H9 (cell line): ENCODE measurements around the gene AKT3. TPM values are rescaled to one million over a fixed set of nuclear protein-coding genes. Genes with fewer than 3 reads are reported as not detected.

Experiments
- DNase-seq: peaks from one replicate; pipeline ENCODE4 v3.0.0-alpha.2; 2017
- H2AFZ ChIP-seq: one replicate; pipeline ENCODE4 v1.6.1; 2013; ENCODE audit warnings: mild to moderate bottlenecking, low read length, control low read depth, moderate library complexity
- H2AK5ac ChIP-seq: 2 replicates; pipeline ENCODE4 v1.6.1; 2013; ENCODE audit warnings: low read length, control low read depth, mixed read lengths; ENCODE audit not compliant: insufficient read length
- H2BK120ac ChIP-seq: one replicate; pipeline ENCODE4 v1.6.1; 2013; ENCODE audit warnings: low read depth, mild to moderate bottlenecking, low read length, control low read depth, inconsistent platforms; ENCODE audit not compliant: poor library complexity, severe bottlenecking
- H2BK12ac ChIP-seq: 2 replicates; pipeline ENCODE4 v1.6.1; 2013; ENCODE audit warnings: low read length, control low read depth, mixed read lengths, low read depth; ENCODE audit not compliant: insufficient read length
- H2BK15ac ChIP-seq: 2 replicates; pipeline ENCODE4 v1.6.1; 2013; ENCODE audit warnings: low read depth, low read length, control low read depth
- H2BK20ac ChIP-seq: one replicate; pipeline ENCODE4 v1.6.1; 2013; ENCODE audit warnings: low read depth, mild to moderate bottlenecking, low read length, control low read depth, inconsistent platforms; ENCODE audit not compliant: poor library complexity, severe bottlenecking
- H2BK5ac ChIP-seq: 2 replicates; pipeline ENCODE4 v1.6.1; 2013; ENCODE audit warnings: low read length, control low read depth, mixed read lengths; ENCODE audit not compliant: insufficient read length
- H3K14ac ChIP-seq: 2 replicates; pipeline ENCODE4 v1.6.1; 2013; ENCODE audit warnings: low read length, control low read depth; ENCODE audit not compliant: insufficient read depth
- H3K18ac ChIP-seq: 2 replicates; pipeline ENCODE4 v1.6.1; 2013; ENCODE audit warnings: low read depth, mild to moderate bottlenecking, mixed read lengths, low read length, control low read depth; ENCODE audit not compliant: insufficient read length
- H3K23ac ChIP-seq: 2 replicates; pipeline ENCODE4 v1.6.1; 2013; ENCODE audit warnings: low read length, control low read depth, mixed read lengths, low read depth; ENCODE audit not compliant: insufficient read length
- H3K23me2 ChIP-seq: 2 replicates; pipeline ENCODE4 v1.6.1; 2013; ENCODE audit warnings: low read depth, mild to moderate bottlenecking, mixed read lengths, low read length, control low read depth; ENCODE audit not compliant: insufficient read length, poor library complexity, severe bottlenecking
- H3K27ac ChIP-seq: 2 replicates; pipeline ENCODE4 v1.5.1; 2013; ENCODE audit warnings: low read length, control low read depth, mixed read lengths, low read depth; ENCODE audit not compliant: insufficient read length
- H3K27me3 ChIP-seq: 2 replicates; pipeline ENCODE4 v1.6.1; 2013; ENCODE audit warnings: low read length, control low read depth, inconsistent platforms; ENCODE audit not compliant: insufficient read depth
- H3K4ac ChIP-seq: 2 replicates; pipeline ENCODE4 v1.6.1; 2013; ENCODE audit warnings: low read depth, mild to moderate bottlenecking, control low read depth, inconsistent platforms, low read length, moderate library complexity
- H3K4me1 ChIP-seq: 2 replicates; pipeline ENCODE4 v1.6.1; 2013; ENCODE audit warnings: low read length, control low read depth, inconsistent platforms; ENCODE audit not compliant: insufficient read depth
- H3K4me2 ChIP-seq: 2 replicates; pipeline ENCODE4 v1.6.1; 2013; ENCODE audit warnings: low read length, control low read depth, mixed read lengths; ENCODE audit not compliant: insufficient read length, insufficient read depth
- H3K56ac ChIP-seq: 2 replicates; pipeline ENCODE4 v1.6.1; 2013; ENCODE audit warnings: low read depth, mild to moderate bottlenecking, mixed read lengths, low read length, control low read depth; ENCODE audit not compliant: insufficient read length
- H3K79me1 ChIP-seq: 2 replicates; pipeline ENCODE4 v1.6.1; 2013; ENCODE audit warnings: low read depth, mild to moderate bottlenecking, moderate library complexity, low read length, control low read depth, inconsistent platforms; ENCODE audit not compliant: insufficient read depth, poor library complexity, severe bottlenecking
- H3K79me2 ChIP-seq: 2 replicates; pipeline ENCODE4 v1.6.1; 2013; ENCODE audit warnings: low read length, control low read depth, inconsistent platforms; ENCODE audit not compliant: insufficient read depth
- H3K9ac ChIP-seq: 2 replicates; pipeline ENCODE4 v1.6.1; 2013; ENCODE audit warnings: low read length, control low read depth, mixed read lengths; ENCODE audit not compliant: insufficient read length; ENCODE audit errors: extremely low read depth
- H3K9me3 ChIP-seq: one replicate; pipeline ENCODE4 v1.6.1; 2013; ENCODE audit warnings: low read depth, low read length, inconsistent platforms; ENCODE audit not compliant: control insufficient read depth
- H3T11ph ChIP-seq: one replicate; pipeline ENCODE4 v1.6.1; 2013; ENCODE audit warnings: mild to moderate bottlenecking, low read length, control low read depth, inconsistent platforms
- H4K20me1 ChIP-seq: one replicate; pipeline ENCODE4 v1.6.1; 2013; ENCODE audit not compliant: control insufficient read depth, insufficient read length, insufficient read depth
- H4K5ac ChIP-seq: 2 replicates; pipeline ENCODE4 v1.6.1; 2013; ENCODE audit warnings: low read depth, mild to moderate bottlenecking, mixed read lengths, low read length, control low read depth; ENCODE audit not compliant: insufficient read length
- H4K8ac ChIP-seq: replicated peaks from 2 replicates; pipeline ENCODE4 v1.6.1; 2013; ENCODE audit warnings: low read length, control low read depth, mixed read lengths, low read depth; ENCODE audit not compliant: insufficient read length
- H4K91ac ChIP-seq: 2 replicates; pipeline ENCODE4 v1.6.1; 2013; ENCODE audit warnings: low read depth, mild to moderate bottlenecking, moderate library complexity, mixed read lengths, low read length, control low read depth; ENCODE audit not compliant: insufficient read length
- H3K27ac Mint-ChIP-seq, 3 experiments: 2 replicates in 2 of 3; 3 replicates in 1 of 3; pipeline ENCODE4 v1.8.0; 2020 to 2021; ENCODE audit warnings: mixed read lengths in 3 of 3, mild to moderate bottlenecking in 1 of 3, moderate library complexity in 1 of 3
- H3K27me3 Mint-ChIP-seq: 2 replicates; pipeline ENCODE4 v1.8.0; 2021; ENCODE audit warnings: low read depth, mild to moderate bottlenecking, moderate library complexity, mixed read lengths
- H3K36me3 Mint-ChIP-seq, 3 experiments: 2 replicates in 2 of 3; 3 replicates in 1 of 3; pipeline ENCODE4 v1.8.0; 2020 to 2021; ENCODE audit warnings: low read depth in 3 of 3, mixed read lengths in 3 of 3; ENCODE audit not compliant: insufficient read depth in 1 of 3
- H3K4me1 Mint-ChIP-seq, 2 experiments: 2 replicates each; pipeline ENCODE4 v1.8.0; 2020; ENCODE audit warnings: mixed read lengths in 2 of 2
- H3K4me3 Mint-ChIP-seq, 2 experiments: 2 replicates in 1 of 2; 3 replicates in 1 of 2; pipeline ENCODE4 v1.8.0; 2020 to 2021; ENCODE audit warnings: mild to moderate bottlenecking in 2 of 2, mixed read lengths in 2 of 2, moderate library complexity in 1 of 2
- H3K9me3 Mint-ChIP-seq, 2 experiments: 2 replicates in 1 of 2; 3 replicates in 1 of 2; pipeline ENCODE4 v1.8.0; 2020; ENCODE audit warnings: mild to moderate bottlenecking in 2 of 2, mixed read lengths in 2 of 2, moderate library complexity in 1 of 2
- WGBS: extraction: QIAGEN DNeasy Blood & Tissue Kit; methylation state at CpG from one replicate; pipeline ENCODE4 v1.1.7; 2013; ENCODE audit warnings: missing lambda C conversion rate, low lambda C conversion rate, mixed read lengths; ENCODE audit not compliant: insufficient read length; ENCODE audit errors: extremely low coverage; 5-methylcytosine and 5-hydroxymethylcytosine counted together
- total RNA-seq: library from RNA; stranded (reverse); gene quantifications from 2 replicates; pipeline ENCODE4 v1.2.1, GENCODE V29; 2021
- TF ChIP-seq, protein P1 (sequence below): fragments of 200-600 bp; sonication (generic); conservative IDR thresholded peaks from 3 replicates; pipeline ENCODE4 v1.8.0; 2021; ENCODE audit warnings: antibody characterized with exemption, mild to moderate bottlenecking

The AKT3 gene
- total RNA-seq, 1 experiment from 2014 or later = 27.8 TPM

DNA sequence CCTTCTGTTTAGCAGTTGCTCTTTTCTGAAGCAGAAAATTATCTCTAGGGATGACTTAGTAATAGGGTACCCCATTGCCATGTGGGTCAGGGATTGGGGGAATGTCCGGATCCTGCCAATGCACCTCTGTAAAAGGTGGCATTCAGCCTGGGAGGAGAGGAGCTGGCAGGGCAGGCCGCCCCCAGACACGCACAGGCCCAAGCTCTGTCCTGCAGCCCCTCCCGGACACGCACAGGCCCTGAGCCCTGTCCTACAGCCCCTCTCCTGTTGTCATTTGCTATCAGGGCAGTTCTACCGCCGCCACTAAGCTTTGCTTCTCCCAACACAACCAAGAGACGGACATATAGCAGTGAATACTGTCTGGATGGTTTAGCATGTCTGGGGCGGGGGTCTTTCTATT is 375.1 kb downstream of the AKT3 start:
- Histone ChIP-seq H3T11ph (no peak overlapping the region), H2BK120ac (no peak overlapping the region), H3K9me3 (no peaks in the 10 kb centered on the region), H3K23me2 (no peaks in the 10 kb centered on the region), H3K14ac (no peak overlapping the region), H3K79me1 (no peaks in the 10 kb centered on the region), H4K91ac (no peak overlapping the region), H3K79me2 (no peaks in the 10 kb centered on the region), H2BK20ac (no peak overlapping the region), H3K4ac (no peak overlapping the region), H3K18ac (no peak overlapping the region), H3K56ac (no peak overlapping the region), H3K4me2 (no peak overlapping the region), H2AFZ (no peak overlapping the region), H2BK15ac (no peak overlapping the region), H4K8ac (peak overlapping the region; percentile 79), H2BK5ac (no peak overlapping the region), H4K5ac (no peak overlapping the region), H3K27ac (no peak overlapping the region), H3K4me1 (peaks cover 5% of the 10 kb centered on the region; the same call in 1 of the 2 replicates), H4K20me1 (no peaks in the 10 kb centered on the region), H3K23ac (no peak overlapping the region), H2AK5ac (no peak overlapping the region), H3K9ac (no peak overlapping the region), H2BK12ac (no peak overlapping the region), H3K27me3 (no peaks in the 10 kb centered on the region)
- Mint-ChIP-seq H3K27me3 (no peaks in the 10 kb centered on the region; the same call in 1 of the 2 replicates), H3K36me3 (peaks cover under 1 to 3% (median 1%) of the 10 kb centered on the region in 3 experiments; a peak in 3 of 7 replicates), H3K4me3 (no peak overlapping the region), H3K4me1 (peaks cover 51 to 58% of the 10 kb centered on the region in 2 experiments), H3K9me3 (peaks cover 0 to 2% of the 10 kb centered on the region in 2 experiments; a peak in 2 of 5 replicates), H3K27ac (no peak overlapping the region)
- DNase-seq = no peak
- no CpG with 5 or more reads among the region's 9 CpGs for WGBS
- TF ChIP-seq, protein P1, sequence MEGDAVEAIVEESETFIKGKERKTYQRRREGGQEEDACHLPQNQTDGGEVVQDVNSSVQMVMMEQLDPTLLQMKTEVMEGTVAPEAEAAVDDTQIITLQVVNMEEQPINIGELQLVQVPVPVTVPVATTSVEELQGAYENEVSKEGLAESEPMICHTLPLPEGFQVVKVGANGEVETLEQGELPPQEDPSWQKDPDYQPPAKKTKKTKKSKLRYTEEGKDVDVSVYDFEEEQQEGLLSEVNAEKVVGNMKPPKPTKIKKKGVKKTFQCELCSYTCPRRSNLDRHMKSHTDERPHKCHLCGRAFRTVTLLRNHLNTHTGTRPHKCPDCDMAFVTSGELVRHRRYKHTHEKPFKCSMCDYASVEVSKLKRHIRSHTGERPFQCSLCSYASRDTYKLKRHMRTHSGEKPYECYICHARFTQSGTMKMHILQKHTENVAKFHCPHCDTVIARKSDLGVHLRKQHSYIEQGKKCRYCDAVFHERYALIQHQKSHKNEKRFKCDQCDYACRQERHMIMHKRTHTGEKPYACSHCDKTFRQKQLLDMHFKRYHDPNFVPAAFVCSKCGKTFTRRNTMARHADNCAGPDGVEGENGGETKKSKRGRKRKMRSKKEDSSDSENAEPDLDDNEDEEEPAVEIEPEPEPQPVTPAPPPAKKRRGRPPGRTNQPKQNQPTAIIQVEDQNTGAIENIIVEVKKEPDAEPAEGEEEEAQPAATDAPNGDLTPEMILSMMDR = no peak
